Left ventricle myocardium superior (tissue), 1 donor: Measurements from ENCODE around the gene ERCC6L2. TPM values are rescaled to one million over a fixed set of nuclear protein-coding genes. Genes with fewer than 3 reads are reported as not detected.

ENCODE experiments used
- ATAC-seq: fragments of 200-7000 bp; cut with Tn5 transposase; one replicate; pipeline ENCODE4 v1.9.1; 2020; ENCODE audit warnings: mild to moderate bottlenecking, moderate library complexity
- DNase-seq: peaks from one replicate; pipeline ENCODE4 v3.0.0-alpha.2; 2020
- intact Hi-C: fragments of 100-400 bp; cut with micrococcal nuclease; formaldehyde crosslinking; loops from one replicate; pipeline ENCODE4 v1.11.0; 2022
- total RNA-seq: library from RNA; stranded (reverse); fragmentation: NEBNext Ultra II Directional; extraction: Animal tissue kit (Norgen Biotek cat#: 25700); gene quantifications from one replicate; pipeline ENCODE4 v1.2.1, GENCODE V29; 2021
- donor health status: DM: no; HTN: yes; CAD: no; lungs with severe emphysema.

Gene ERCC6L2
- total RNA-seq, 1 donor from 2014 or later: 22.9 TPM

DNA sequence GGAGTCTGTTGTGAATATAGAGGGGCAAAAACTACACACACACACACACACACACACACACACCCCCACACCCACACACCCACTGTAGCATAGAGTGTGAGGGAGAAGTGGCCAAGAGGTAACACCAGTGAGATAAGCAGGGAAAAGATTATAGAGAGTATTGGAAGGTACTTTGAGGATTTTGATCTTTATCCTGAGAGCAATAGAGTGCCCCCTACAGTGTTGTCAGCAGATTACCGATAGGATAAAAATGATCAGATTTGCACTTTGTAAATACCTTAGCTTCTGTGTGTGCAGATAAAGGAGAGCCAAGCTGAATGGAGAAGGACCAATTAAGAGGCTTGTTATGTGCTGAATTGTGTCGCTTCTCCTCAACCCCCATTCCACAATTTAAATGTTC, 32.3 kb downstream of the ERCC6L2 start:
- DNase-seq (no peak), ATAC-seq (no peak)
- intact Hi-C loops: no loop called here

DNA sequence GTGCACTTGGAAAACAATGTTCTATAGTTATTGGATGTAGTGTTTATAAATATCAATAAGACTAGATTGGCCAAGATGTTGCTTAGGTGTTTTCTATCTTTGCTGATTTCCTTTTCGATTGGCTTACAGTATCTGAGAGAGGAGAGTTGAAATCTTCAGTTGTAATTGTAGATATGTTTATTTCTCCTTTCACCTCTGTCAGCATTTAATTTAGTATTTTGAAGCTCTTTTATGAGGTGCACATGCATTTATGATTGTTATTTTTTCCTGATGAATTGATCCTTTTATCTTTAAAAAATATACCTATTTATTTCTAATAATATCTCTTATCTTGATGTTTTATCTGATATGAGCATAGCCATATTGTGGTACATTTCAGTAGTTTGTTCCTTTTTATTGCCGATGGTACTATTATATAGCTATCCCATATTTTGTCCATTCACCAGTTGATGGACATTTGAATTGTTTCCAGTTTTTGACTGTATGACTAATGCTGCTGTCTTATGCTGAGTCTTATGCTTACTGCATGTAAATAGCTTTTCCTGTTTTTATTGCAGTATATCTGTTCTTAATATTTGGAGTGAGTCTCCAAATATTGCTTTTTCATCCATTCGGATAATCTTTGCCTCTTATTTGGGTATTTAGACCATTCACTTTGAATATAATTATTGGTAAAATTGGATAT, 34.7 kb downstream of the ERCC6L2 start:
- DNase-seq (no peak), ATAC-seq (no peak)
- intact Hi-C loops: no loop called here

DNA sequence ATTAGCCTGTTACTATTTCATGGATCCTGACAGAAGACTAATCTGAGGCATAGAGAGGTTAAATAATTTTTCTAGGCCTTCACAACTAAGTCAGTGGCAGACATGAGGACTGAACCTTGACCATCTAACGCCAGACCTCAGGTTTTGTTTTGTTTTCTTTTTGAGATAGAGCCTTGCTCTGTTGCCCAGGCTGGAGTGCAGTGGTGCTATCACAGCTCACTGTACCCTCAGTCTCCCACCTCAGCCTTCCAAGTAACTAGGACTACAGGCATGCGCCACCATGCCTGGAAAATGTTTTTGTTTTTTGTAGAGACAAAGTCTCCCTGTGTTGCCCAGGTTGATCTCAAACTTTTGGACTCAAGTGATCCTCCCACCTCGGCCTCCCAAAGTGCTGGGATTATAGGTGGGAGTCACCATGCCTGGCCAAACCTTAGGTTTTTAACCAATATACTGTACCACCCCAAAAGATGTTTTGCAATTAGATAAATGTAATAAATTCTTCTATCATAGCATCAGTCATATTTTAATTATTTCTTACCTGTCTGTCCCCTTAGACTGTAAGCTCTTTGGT, 35.4 kb downstream of the ERCC6L2 start:
- no peak for ATAC-seq
- DNase-seq: no peak
- intact Hi-C loops: no loop called here

DNA sequence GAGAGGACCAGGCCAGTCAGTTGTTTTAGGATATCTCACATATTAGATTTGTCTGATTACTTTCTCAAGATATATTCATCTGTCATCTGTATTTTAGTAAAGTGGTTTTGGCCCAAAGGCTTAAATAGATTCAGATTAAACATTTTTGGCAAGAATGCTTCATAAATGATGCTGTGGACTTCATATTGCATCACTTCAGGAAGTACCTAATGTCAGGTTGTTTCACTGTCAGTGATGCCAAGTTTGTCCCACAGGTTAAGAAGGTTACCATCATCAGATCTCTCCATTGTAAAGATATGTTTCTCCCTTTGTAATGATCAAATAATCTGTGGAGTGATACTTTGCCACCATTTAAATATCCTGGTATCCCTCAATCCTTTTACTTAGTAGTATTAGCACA, 37.3 kb downstream of the ERCC6L2 start:
- intact Hi-C loops: no loop called here
- ATAC-seq: no peak
- no peak for DNase-seq

DNA sequence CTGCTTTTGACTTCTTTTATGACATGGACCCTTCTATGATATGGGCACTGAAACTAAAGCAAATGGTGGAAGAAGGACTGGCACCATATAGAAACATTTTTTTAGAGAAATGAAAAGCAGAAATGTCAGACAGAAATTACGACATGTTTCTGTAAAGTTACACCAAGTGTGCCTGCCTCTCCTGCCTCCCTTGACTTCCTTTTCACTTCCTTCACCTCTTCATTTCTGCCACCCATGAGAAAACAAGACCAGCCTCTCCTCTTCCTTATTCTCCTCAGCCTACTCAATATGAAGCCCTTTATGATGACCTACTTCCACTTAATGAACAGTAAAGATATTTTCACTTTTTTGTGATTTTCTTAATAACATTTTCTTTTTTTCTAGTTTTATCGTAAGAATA, 44.5 kb downstream of the ERCC6L2 start:
- DNase-seq (no peak), ATAC-seq (peak; percentile 23)
- intact Hi-C loops: no loop called here

DNA sequence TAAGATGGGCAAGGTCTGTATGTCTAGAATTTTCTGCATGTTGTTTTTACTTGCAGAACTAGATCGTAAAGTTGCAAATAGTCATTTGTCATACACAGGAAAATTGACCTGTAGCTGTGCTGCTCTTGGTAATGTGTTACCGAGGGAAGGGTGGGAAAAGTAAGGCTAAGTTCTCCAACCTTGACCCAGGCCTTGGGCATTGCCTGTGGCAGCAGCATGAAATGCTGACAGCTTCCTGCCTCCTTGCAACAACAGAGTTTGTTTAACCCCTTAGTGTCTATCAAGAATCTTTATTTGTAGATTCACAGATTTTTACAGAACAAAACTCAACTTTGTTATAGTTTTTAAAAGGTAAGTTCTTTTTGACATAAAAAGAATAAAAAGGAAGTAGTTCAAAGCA, 48.3 kb downstream of the ERCC6L2 start:
- DNase-seq (no peak), ATAC-seq (no peak)
- intact Hi-C loops: no loop called here

DNA sequence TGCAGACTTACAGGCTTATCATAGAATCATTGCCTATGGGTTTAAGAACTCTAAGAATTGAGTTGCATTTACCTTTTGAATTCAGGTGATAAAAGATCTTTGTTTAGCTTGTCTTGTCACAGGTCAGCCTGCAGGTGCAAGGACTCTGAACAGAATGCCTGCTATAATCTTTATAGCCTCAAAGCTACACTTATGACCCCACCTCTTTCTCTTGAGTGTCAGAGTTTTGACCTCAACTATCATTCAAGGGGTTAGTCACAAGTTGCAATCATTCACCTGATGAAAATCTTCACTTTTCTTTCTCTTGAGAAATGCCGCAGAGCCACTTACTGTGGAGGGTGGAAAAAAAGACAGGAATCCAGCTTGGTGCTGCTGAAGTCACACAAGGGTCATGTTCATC, 49.5 kb downstream of the ERCC6L2 start:
- no peak for ATAC-seq
- DNase-seq: no peak
- intact Hi-C loops: no loop called here

DNA sequence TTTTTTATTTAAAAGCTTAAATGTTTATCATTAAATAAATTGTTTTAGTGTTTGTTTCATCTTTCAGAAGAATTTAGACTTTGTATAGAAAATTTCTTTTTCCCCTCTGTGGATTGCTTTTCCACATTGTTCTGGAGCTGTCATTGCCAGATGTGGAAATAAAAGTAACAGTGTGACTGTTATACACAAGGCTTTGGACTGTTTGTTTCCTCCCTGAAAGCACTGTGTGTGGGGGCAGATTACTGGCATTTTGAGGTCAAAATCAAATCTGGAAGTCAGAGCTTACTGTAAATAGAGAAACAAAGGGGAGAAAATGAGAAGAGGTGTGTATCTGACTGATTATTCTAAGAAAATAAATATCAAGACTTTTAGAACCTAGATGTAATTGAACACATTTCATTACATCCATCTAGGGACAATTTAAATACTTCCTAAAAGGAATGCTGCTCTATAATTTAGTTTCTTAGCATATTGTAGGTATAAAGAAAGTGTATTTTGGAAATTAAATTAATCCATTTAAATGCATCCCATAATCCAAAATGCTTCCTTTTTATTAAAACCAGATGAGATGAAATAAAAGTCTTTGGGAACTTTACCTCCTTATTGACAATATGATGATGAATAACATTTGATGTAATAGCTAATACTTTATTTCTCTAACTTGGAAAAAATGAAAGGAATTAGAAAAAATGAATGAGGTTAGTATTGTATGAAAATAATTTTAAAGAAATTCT, 51.9 kb downstream of the ERCC6L2 start:
- DNase-seq: no peak
- intact Hi-C loops: no loop called here
- ATAC-seq: no peak

DNA sequence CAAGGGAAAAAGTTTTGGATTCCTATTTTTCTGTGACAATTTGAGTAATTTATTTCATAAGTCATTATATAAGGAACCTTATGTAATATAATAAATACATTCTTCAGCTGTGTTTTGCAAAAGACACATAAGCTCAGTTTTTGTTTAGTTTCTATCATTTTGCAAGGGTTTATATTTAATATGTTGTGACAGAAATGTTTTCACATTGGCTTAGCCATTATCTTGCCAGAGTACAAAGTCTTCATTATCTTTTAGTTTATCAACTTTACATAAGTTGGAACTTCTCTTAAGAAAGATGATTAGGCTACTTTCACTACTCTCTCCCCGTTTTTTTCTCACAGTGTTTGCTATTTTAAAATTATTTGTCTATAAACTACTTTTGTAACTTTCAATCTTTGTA, 54.8 kb downstream of the ERCC6L2 start:
- no peak for ATAC-seq
- intact Hi-C loops: no loop called here
- no peak for DNase-seq

DNA sequence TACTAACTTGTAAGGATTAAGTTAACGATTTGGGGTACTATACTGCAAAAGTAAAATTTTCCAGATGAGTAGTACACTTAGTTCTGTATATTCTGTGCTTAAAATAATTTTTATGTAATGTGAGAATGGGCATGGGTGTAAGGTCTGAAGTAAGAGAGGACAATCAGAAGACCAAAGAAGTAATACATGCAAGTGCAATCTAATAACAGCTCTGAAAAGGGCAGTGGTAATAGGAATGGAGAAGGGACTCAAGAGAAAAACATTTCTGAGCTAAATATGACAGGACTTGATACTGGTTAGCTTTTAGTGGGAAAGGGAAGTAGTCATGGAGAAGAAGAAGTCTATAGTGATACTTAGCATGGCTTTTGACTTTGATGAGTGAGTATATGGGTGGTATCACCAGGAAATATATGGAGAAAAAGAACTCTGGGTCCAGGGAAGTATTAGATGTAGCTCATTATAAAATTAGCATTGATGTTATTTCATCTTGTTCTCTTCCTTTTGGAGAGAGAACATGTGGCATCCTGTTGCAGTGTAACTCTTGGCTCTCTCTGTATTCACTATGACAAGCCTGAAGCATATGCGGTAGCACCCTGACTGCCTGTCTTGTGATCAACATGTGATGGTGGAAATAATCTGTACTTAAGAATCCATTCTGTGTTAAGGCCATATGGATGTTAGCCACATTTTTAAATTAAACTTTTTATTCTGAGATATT, 60.5 kb downstream of the ERCC6L2 start:
- ATAC-seq (no peak), DNase-seq (no peak)
- intact Hi-C loops: no loop called here

DNA sequence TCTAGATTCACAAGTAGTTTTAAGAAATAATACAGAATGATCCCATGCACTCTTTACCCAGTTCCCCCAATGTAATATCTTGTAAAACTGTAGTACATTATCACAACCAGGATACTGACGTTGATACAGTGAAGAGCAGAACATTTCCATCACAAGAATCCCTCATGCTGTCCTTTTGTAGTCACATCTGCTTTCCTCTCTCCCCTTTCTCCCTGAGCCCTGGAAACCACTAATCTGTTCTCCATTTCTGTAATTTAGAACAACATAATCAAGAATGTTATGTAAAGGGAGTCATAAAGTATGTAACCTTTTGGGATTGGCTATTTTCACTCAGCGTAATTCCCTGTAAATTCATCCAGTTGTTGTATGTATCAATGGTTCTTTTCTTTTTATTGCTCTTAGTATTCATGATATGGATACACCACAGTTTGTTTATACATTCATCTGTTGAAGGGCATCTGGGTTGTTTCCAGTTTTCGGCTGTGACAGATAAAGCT, 61.1 kb downstream of the ERCC6L2 start:
- DNase-seq (no peak), ATAC-seq (no peak)
- intact Hi-C loops: no loop called here

DNA sequence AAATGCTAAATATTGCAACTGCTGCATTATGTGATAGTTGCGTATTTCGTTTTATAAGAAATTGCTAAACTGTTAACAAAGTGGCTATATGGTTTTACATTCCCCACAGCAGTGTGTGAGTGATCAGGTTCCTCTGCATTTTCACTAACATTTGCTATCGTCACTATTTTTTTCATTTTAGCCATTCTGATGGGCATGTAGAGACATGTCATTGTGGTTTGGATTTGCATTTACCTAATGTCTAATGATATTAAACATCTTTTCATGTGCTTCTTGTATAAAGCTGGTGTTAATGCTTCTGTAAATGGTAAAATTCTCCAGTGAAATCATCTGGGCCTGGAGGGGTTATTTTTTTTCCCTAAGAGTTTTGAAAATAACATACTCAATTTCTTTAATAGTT, 61.6 kb downstream of the ERCC6L2 start:
- ATAC-seq: no peak
- intact Hi-C loops: no loop called here
- DNase-seq: no peak

DNA sequence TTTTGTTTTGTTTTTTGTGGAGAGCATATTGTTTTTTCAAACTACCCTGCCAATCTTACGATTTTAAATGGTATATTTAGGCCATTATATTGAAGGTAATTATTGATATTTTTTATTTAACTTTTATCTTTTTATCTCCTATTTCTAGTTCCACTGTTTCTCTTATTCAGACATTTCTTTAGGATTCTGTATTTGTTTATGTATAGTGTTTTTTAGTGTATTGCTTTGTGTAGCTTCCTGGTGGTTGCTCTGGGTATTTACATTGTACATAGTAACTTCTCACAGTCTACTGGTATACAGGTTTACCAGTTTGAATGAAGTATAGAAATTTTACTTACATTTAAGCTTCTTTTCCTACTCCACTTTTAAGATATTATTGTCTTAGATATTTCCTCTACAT, 63.2 kb downstream of the ERCC6L2 start:
- no peak for DNase-seq
- no peak for ATAC-seq
- intact Hi-C loops: no loop called here

DNA sequence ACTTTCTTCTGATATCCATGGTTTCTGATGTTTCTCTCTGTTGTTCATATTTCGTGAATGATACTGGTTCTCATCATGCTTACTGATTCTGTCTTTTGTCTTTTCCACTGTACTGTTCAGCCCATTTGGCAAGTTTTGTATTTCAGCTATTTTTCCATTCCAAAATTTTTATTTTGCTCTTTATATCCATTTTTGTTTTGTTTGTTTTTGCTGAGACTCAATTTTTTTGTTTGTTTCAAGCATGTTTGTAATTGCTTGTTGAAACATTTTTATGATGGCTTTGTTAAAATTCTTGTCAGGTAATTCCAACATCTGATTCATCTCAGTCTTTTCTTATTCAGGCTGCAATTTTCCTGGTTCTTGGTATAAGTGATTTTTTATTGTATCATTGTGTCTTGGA, 64.0 kb downstream of the ERCC6L2 start:
- intact Hi-C loops: no loop called here
- DNase-seq (no peak), ATAC-seq (no peak)

DNA sequence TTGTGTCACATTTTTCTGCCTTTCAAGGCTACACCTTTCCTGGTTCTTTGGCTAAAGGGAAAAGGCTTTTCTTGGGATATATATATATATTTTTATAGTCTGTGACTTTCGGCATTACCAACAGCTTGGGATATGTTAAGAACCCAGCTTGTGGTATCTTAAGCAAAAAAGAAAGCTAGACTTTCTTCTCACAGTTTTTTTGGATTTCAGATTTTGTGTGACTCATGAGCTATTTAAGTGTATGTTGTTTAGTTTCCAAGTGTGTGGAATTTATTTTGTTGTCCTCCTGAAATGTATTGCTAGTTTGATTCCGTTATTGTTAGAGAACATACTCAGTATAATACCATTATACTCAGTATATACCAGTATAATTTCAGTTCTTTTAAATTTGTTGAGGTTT, 64.8 kb downstream of the ERCC6L2 start:
- intact Hi-C loops: no loop called here
- ATAC-seq: no peak
- no peak for DNase-seq

DNA sequence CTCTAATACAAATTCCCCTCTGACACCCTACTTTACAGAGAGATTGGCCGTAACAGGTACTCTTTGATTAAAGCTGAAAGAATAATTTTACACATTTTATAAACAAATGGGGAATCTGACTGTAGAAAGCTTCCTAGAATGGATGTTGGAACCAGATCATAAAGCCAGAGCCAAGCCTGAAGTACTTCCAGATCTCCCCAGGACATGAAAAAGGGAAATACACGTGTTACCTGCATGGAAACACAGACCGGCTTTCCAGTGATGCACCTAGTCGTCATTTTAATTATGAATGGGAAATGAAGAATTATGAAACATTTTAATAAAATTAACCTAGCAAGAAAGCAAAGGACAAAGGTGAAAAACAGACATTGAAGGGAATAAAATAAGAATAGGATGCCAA, 66.5 kb downstream of the ERCC6L2 start:
- intact Hi-C loops: no loop called here
- no peak for DNase-seq
- no peak for ATAC-seq

DNA sequence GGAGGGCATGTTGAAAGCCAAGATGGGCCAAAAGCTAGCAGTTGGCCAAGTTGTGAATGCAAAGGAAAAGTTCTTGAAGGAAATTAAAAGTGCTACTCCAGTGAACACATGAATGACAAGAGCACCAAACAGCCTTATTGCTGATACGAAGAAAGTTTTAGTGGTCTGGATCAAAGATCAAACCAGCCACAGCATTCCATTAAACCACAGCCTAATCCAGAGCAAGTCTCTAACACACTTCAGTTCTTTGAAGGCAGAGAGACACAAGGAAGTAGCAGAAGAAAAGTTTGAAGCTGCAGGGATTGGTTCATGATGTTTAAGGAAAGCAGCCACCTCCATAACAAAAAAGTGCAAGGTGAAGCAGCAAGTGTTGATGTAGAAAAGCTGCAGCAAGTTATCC, 71.6 kb downstream of the ERCC6L2 start:
- DNase-seq (no peak), ATAC-seq (no peak)
- intact Hi-C loops: no loop called here

DNA sequence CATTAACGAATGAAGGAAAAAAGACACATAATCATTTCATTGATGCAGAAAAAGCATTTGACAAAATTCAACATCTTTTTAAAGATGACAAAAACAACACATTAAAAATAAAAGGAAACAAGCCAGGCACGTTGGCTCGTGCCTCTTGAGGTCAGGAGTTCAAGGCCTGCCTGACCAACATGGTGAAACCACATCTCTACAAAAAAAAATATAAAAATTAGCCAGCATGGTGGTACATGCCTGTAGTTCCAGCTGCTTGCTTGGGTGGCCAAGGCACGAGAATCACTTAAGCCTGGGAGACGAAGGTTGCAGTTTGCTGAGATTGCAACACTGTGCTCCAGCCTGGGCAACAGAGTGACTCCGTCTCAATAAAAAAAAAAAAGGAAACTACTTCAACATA, 77.0 kb downstream of the ERCC6L2 start:
- no peak for ATAC-seq
- intact Hi-C loops: no loop called here
- DNase-seq: no peak

DNA sequence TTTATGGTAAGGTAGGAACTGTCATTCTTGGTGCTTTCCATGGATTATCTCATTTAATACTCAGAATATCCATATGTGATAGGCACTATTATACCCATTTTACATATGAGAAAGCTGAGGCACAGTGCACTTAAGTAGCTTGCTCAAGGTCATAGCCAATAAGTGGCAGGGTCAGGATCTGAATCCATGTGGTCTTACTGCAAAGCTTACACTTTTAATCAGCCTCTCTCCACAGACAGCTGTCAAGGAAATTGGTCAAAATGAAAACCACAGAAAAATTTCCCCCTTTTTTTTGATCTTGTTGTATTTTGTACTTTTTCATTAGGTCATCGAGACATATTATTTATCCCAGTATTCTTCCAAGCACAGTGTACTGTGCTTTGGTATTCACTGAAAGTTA, 78.5 kb downstream of the ERCC6L2 start:
- intact Hi-C loops: no loop called here
- no peak for DNase-seq
- ATAC-seq: no peak

DNA sequence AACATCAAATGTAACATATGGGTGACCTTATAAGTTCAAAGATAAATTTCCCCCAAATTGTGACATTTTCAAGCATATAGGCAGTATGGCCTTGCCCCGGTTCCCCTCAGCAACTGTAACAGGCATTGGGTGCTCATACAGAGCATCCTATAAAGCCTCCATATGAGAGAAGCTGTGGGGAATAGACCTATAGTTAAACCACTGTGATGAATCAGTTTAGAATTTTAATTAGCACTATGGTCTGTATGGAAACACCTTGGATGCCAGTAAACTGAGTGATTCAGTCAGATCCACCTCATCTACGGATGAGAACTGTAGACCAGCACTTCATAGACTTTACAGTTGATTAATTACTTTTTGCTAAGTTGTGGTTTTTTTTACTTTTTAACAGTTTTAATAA, 79.4 kb downstream of the ERCC6L2 start:
- DNase-seq: no peak
- ATAC-seq: no peak
- intact Hi-C loops: no loop called here
